Skin epidermis (tissue), 12 donors: ENCODE data around the gene C4BPA.
A peak's percentile ranks its signal among the peaks of the same experiment; 100 is the strongest.

Source experiments
- H3K27ac ChIP-seq, 21 experiments: fragments of 200-600 bp; sonication (generic) in 11 of 21; one replicate each; pipeline ENCODE4 v1.5.0; 2020; ENCODE audit warnings: mild to moderate bottlenecking in 3 of 21, inconsistent platforms in 2 of 21, moderate library complexity in 2 of 21
- H3K4me3 ChIP-seq, 7 experiments: fragments of 200-600 bp; sonication (generic) in 2 of 7; one replicate each; pipeline ENCODE4 v1.5.0; 2020; ENCODE audit warnings: inconsistent platforms in 2 of 7, mild to moderate bottlenecking in 2 of 7, moderate library complexity in 1 of 7

C4BPA gene

GRCh38 chr1:207172885-207173284, 68.9 kb downstream of the C4BPA start:
- Histone ChIP-seq H3K27ac (no peak overlapping the region), H3K4me3 (no peak overlapping the region)

- H3K27ac ChIP-seq = no peak overlapping the region
Measured at GRCh38 chr1:207173396-207173795, 69.4 kb downstream of the C4BPA start.

GRCh38 chr1:207174913-207175312, 70.9 kb downstream of the C4BPA start:
- H3K4me3 ChIP-seq = no peak overlapping the region
- no peak overlapping the region for H3K27ac ChIP-seq

More at GRCh38 chr1:207173396-207173795, 69.4 kb downstream of the C4BPA start:
- H3K4me3 ChIP-seq = no peak overlapping the region

GRCh38 chr1:207179036-207179435, 75.0 kb downstream of the C4BPA start:
- H3K27ac ChIP-seq = no peak overlapping the region
- H3K4me3 ChIP-seq = no peak overlapping the region

GRCh38 chr1:207181847-207182246, 77.8 kb downstream of the C4BPA start:
- no peak overlapping the region for H3K27ac ChIP-seq
- H3K4me3 ChIP-seq = no peak overlapping the region

- H3K4me3 ChIP-seq = no peak overlapping the region
Measured at GRCh38 chr1:207186503-207186902, 82.5 kb downstream of the C4BPA start.

GRCh38 chr1:207188901-207189300, 84.9 kb downstream of the C4BPA start:
- H3K4me3 ChIP-seq = no peak overlapping the region
- H3K27ac ChIP-seq = peak overlapping the region in 1 of 21 experiments; percentile 43

More at GRCh38 chr1:207186503-207186902, 82.5 kb downstream of the C4BPA start:
- no peak overlapping the region for H3K27ac ChIP-seq

- H3K27ac ChIP-seq = no peak overlapping the region
- H3K4me3 ChIP-seq = no peak overlapping the region
Measured at GRCh38 chr1:207191061-207191460, 87.0 kb downstream of the C4BPA start.

GRCh38 chr1:207191776-207192175, 87.7 kb downstream of the C4BPA start:
- Histone ChIP-seq H3K27ac (no peak overlapping the region), H3K4me3 (no peak overlapping the region)

- no peak overlapping the region for H3K27ac ChIP-seq
- no peak overlapping the region for H3K4me3 ChIP-seq
Measured at GRCh38 chr1:207194197-207194596, 90.2 kb downstream of the C4BPA start.
